IMR-90 (cell line): Measurements from ENCODE around the gene PROZ. TPM values are rescaled to one million over a fixed set of nuclear protein-coding genes. Genes with fewer than 3 reads are reported as not detected.

Experiments
- ATAC-seq: fragments of 200-7000 bp; cut with Tn5 transposase; 2 replicates; pipeline ENCODE4 v1.9.1; 2020; ENCODE audit warnings: low read depth, mild to moderate bottlenecking, moderate library complexity
- BruUV-seq: library from RNA; stranded (reverse); fragments of 400-500 nt; replicated peaks from 2 replicates; lab custom pipeline; 2021; lab: Mats Ljungman, UMichigan
- CTCF ChIA-PET: fragments of 300-600 bp; formaldehyde crosslinking; extraction: SDS; loops from one replicate; lab custom pipeline; 2021; ENCODE audit warnings: antibody characterized with exemption; lab: Yijun Ruan, JAX
- POLR2A ChIA-PET: fragments of 300-600 bp; sonication (Branson Sonifier 250); formaldehyde crosslinking; loops from one replicate; lab custom pipeline; 2022; ENCODE audit warnings: antibody characterized with exemption; ENCODE audit not compliant: unreplicated experiment; lab: Charles Lee
- DNase-seq: peaks from one replicate; pipeline ENCODE4 v3.0.0; 2013
- H2AFZ ChIP-seq: replicated peaks from 2 replicates; pipeline ENCODE3; 2013; ENCODE audit warnings: low read length, mild to moderate bottlenecking; ENCODE audit not compliant: poor library complexity
- H2AK5ac ChIP-seq: 2 replicates; pipeline ENCODE4 v1.6.1; 2013; ENCODE audit warnings: low read depth, low read length, inconsistent platforms
- H2AK9ac ChIP-seq: replicated peaks from 2 replicates; pipeline ENCODE3; 2013; ENCODE audit warnings: mild to moderate bottlenecking, low read depth, low read length, moderate library complexity; ENCODE audit not compliant: poor library complexity
- H2BK120ac ChIP-seq: 2 replicates; pipeline ENCODE4 v1.6.1; 2013; ENCODE audit warnings: low read depth, low read length, inconsistent platforms
- H2BK15ac ChIP-seq: 3 replicates; pipeline ENCODE4 v1.6.1; 2013; ENCODE audit warnings: low read depth, low read length, inconsistent platforms
- H2BK20ac ChIP-seq: 2 replicates; pipeline ENCODE4 v1.6.1; 2013; ENCODE audit warnings: low read depth, mild to moderate bottlenecking, inconsistent platforms, low read length, moderate library complexity
- H2BK5ac ChIP-seq: 2 replicates; pipeline ENCODE4 v1.6.1; 2013; ENCODE audit warnings: mild to moderate bottlenecking, low read depth, low read length, inconsistent platforms; ENCODE audit not compliant: poor library complexity, severe bottlenecking
- H3K14ac ChIP-seq: replicated peaks from 2 replicates; pipeline ENCODE4 v1.6.1; 2013; ENCODE audit warnings: low read depth, low read length, inconsistent platforms
- H3K18ac ChIP-seq: 2 replicates; pipeline ENCODE4 v1.6.1; 2013; ENCODE audit warnings: low read depth, low read length, control low read depth
- H3K23ac ChIP-seq: 2 replicates; pipeline ENCODE4 v1.6.1; 2013; ENCODE audit warnings: low read depth, low read length, inconsistent platforms
- H3K27ac ChIP-seq: 2 replicates; pipeline ENCODE4 v1.5.1; 2013; ENCODE audit warnings: mild to moderate bottlenecking, control low read depth, low read length; ENCODE audit not compliant: insufficient read depth
- H3K27me3 ChIP-seq: 2 replicates; pipeline ENCODE4 v1.6.1; 2013; ENCODE audit warnings: low read length; ENCODE audit not compliant: control insufficient read depth, insufficient read depth
- H3K36me3 ChIP-seq: 2 replicates; pipeline ENCODE4 v1.6.1; 2013; ENCODE audit warnings: low read length, mixed read lengths; ENCODE audit not compliant: control insufficient read depth, insufficient read depth
- H3K4ac ChIP-seq: 2 replicates; pipeline ENCODE4 v1.6.1; 2013; ENCODE audit warnings: low read depth, low read length, inconsistent platforms
- H3K4me1 ChIP-seq: 2 replicates; pipeline ENCODE4 v1.6.1; 2013; ENCODE audit warnings: low read length, mixed read lengths; ENCODE audit not compliant: control insufficient read depth, insufficient read depth
- H3K4me2 ChIP-seq: 2 replicates; pipeline ENCODE4 v1.6.1; 2013; ENCODE audit warnings: low read depth, mild to moderate bottlenecking, control low read depth, low read length, moderate library complexity
- H3K4me3 ChIP-seq: 2 replicates; pipeline ENCODE4 v1.5.1; 2013; ENCODE audit warnings: low read depth, mild to moderate bottlenecking, control low read depth, low read length, moderate library complexity; ENCODE audit not compliant: insufficient read depth
- H3K56ac ChIP-seq: 2 replicates; pipeline ENCODE4 v1.6.1; 2013; ENCODE audit warnings: low read length, inconsistent platforms; ENCODE audit not compliant: insufficient read depth; ENCODE audit errors: extremely low read depth
- H3K79me1 ChIP-seq, 2 experiments: 2 replicates each; pipeline ENCODE4 v1.6.1; 2013; ENCODE audit warnings: low read length in 2 of 2, inconsistent platforms in 1 of 2, low read depth in 1 of 2
- H3K9ac ChIP-seq: 2 replicates; pipeline ENCODE4 v1.6.1; 2013; ENCODE audit warnings: low read depth, low read length, control low read depth
- H3K9me1 ChIP-seq: 2 replicates; pipeline ENCODE4 v1.6.1; 2013; ENCODE audit warnings: low read length, inconsistent platforms; ENCODE audit not compliant: insufficient read depth
- H3K9me3 ChIP-seq: 2 replicates; pipeline ENCODE4 v1.6.1; 2013; ENCODE audit warnings: low read length; ENCODE audit not compliant: control insufficient read depth, insufficient read depth
- H4K20me1 ChIP-seq: 2 replicates; pipeline ENCODE4 v1.6.1; 2013; ENCODE audit warnings: low read length, inconsistent platforms; ENCODE audit not compliant: insufficient read depth
- H4K5ac ChIP-seq: 2 replicates; pipeline ENCODE4 v1.6.1; 2013; ENCODE audit warnings: mild to moderate bottlenecking, low read depth, low read length, control low read depth
- H4K8ac ChIP-seq, 2 experiments: 2 replicates each; pipeline ENCODE4 v1.6.1; 2013; ENCODE audit warnings: low read depth in 2 of 2, low read length in 2 of 2, control low read depth in 1 of 2, inconsistent platforms in 1 of 2
- H4K91ac ChIP-seq: 2 replicates; pipeline ENCODE4 v1.6.1; 2013; ENCODE audit warnings: low read depth, low read length, inconsistent platforms; ENCODE audit not compliant: insufficient read depth
- BHLHE40 ChIP-seq: fragments of 150-350 bp; IDR thresholded peaks from 2 replicates; pipeline ENCODE4 v1.6.1; 2016; ENCODE audit warnings: mild to moderate bottlenecking, low read depth, low read length
- FOS ChIP-seq: fragments of 150-350 bp; IDR thresholded peaks from 2 replicates; pipeline ENCODE4 v1.6.1; 2016; ENCODE audit warnings: low read depth, low read length
- MAZ ChIP-seq: IDR thresholded peaks from 2 replicates; pipeline ENCODE4 v1.6.1; 2012; ENCODE audit warnings: low read depth, mild to moderate bottlenecking, low read length, improper control_type of control experiment, moderate library complexity, borderline replicate concordance
- RFX5 ChIP-seq: IDR thresholded peaks from 2 replicates; pipeline ENCODE4 v1.8.0; 2012; ENCODE audit warnings: low read depth, mild to moderate bottlenecking, low read length, moderate library complexity
- WGBS, 2 experiments: methylation state at CpG; one replicate each; pipeline versions ENCODE4 v1.1.5 to v1.1.7; 2013; ENCODE audit warnings: missing lambda C conversion rate in 2 of 2; ENCODE audit not compliant: insufficient read length in 1 of 2; ENCODE audit errors: extremely low coverage in 2 of 2; 5-methylcytosine and 5-hydroxymethylcytosine counted together
- dilution Hi-C: fragments of 300-500 bp; cut with HindIII; formaldehyde crosslinking; loops from one replicate; pipeline ENCODE4 v1.14.3; 2018; ENCODE audit warnings: low sequenced_read_pairs; ENCODE audit not compliant: unreplicated experiment
- in situ Hi-C: fragments of 300-500 bp; cut with MboI; formaldehyde crosslinking; loops from 3 replicates; pipeline ENCODE4 v1.14.3; 2019; ENCODE audit warnings: low sequenced_read_pairs, inconsistent platforms, mixed read lengths
- intact Hi-C: fragments of 100-400 bp; cut with micrococcal nuclease; formaldehyde crosslinking; loops from 2 replicates; pipeline ENCODE4 v1.10.0; 2022
- polyA plus RNA-seq, 3 experiments: library from polyadenylated mRNA; depleted of rRNA; stranded (reverse); fragments of >200 nt; gene quantifications; 2 replicates each; pipeline ENCODE4 v1.2.3, GENCODE V29; 2012; ENCODE audit warnings: low replicate concordance in 1 of 3
- total RNA-seq: library from RNA; depleted of rRNA; stranded (reverse); fragments of >200 nt; gene quantifications from 2 replicates; pipeline ENCODE4 v1.2.3, GENCODE V29; 2012
- TF ChIP-seq, protein P1 (sequence below): conservative IDR thresholded peaks from 2 replicates; pipeline ENCODE4 v1.5.1; 2012; ENCODE audit warnings: mild to moderate bottlenecking, low read depth, low read length, improper control_type of control experiment

The PROZ gene
- total and polyA plus RNA-seq, 2 of the 4 experiments (the other 2 are of a cell fraction), result not detected

DNA sequence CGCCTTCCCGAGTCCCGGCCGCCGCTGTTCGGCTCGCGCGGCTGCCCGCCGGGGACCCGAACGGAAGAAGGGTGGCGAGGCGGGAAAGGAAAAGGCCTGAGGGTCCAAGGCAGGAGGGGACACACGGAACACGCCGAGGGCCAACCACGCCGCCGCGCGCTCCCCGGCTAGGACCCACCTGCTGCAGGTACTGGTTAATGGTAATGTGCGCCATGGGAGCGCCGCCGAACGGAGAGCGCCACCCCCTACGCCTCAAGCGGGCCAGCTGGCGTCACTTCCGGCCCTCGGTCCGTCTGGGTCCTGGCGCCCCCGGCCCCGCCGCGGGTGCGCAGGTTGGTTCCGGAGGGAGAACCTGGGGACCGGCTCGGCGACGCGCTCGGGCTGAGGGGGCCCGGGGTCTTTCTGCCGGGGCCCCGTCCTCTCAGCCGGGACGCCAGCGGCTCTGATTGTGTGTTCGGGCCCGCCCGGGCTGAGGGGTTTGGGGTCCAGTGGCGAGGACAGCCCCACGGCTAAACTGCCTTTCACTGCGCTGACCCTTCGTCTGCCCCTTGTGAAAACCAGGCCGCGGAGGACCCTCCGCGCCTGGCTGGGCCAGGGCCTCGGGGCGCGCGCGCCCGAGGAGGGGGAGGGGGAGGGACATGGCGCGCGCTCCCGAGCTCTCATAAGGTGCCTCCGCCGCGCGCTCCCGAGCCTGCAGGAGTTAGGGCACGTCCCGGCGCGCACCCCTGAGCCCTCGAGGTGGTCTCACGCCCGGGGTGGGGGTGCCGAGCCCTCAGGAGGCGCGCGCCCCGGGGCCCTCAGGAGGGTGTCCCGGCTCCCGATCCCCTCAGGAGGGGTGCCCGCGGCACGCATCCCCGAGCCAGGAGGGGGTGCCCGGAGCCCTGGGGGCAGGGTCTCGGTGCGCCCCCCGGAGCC, 50.2 kb downstream of the PROZ start, which contains the start of gene PCID2 (continued):
- TF ChIP-seq RFX5 (no peak), FOS (peak; percentile 18; the same call in 1 of the 2 replicates), BHLHE40 (0 out of 2 replicates have a peak, but pooled peaks have one; percentile 15)

DNA sequence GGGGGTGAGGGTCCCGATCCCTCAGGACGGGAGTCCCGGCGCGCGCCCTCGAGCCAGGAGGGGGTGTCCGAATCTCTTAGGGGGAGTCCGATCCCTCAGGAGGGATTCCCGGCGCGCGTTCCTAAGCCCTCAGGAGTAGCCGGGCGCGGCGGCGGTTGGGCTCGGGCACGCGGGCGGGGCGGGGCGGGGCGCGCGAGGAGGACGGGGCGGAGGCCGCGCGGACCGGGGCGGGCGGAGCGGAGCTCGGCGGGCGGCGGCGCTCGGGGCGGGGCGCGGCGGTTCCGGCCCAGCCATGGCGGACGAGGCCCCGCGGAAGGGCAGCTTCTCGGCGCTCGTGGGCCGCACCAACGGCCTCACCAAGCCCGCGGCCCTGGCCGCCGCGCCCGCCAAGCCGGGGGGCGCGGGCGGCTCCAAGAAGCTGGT, 50.9 kb downstream of the PROZ start, which contains the start of gene CUL4A:
Gene CUL4A, plus strand, starts transcription at position 278 of the 423 bp plus-strand sequence. Its CDS starts 15 bp downstream, at position 293.
- ATAC-seq (peak; percentile 77), DNase-seq (peak; percentile 60)
- Histone ChIP-seq H3K9me3 (no peaks in the 10 kb centered on the region), H4K20me1 (peaks cover 44% of the 10 kb centered on the region), H3K9ac (peak within 1 kb of the TSS; percentile 95), H3K27me3 (no peaks in the 10 kb centered on the region), H4K8ac (peak within 1 kb of the TSS; percentile 27 to 97), H3K9me1 (peaks cover 14% of the 10 kb centered on the region), H3K79me1 (peaks cover 16 to 50% of the 10 kb centered on the region in 2 experiments), H3K14ac (peak within 1 kb of the TSS; percentile 85), H2AFZ (peak within 1 kb of the TSS; percentile 91), H3K4me2 (peak within 1 kb of the TSS; percentile 97), H3K18ac (peak within 1 kb of the TSS; percentile 81), H4K91ac (peak within 1 kb of the TSS; percentile 93), H3K36me3 (peaks cover 7% of the 10 kb centered on the region), H2AK5ac (peak within 1 kb of the TSS; percentile 38), H2BK120ac (peak within 1 kb of the TSS; percentile 77), H3K56ac (peak within 1 kb of the TSS; percentile 76), H2AK9ac (peak within 1 kb of the TSS; percentile 98), H3K4me1 (peaks cover 16% of the 10 kb centered on the region), H4K5ac (peak within 1 kb of the TSS; percentile 91), H2BK20ac (no peak within 1 kb of the TSS; the same call in 1 of the 2 replicates), H2BK15ac (no peak within 1 kb of the TSS; the same call in 2 of the 3 replicates), H3K27ac (peak within 1 kb of the TSS; percentile 99), H3K23ac (peak within 1 kb of the TSS; percentile 77; the same call in 1 of the 2 replicates), H3K4ac (peak within 1 kb of the TSS; percentile 87), H3K4me3 (peak within 1 kb of the TSS; percentile 96), H2BK5ac (peak within 1 kb of the TSS; percentile 99)
- WGBS, 2 experiments, result 2% methylated on average over 18 of the region's 66 CpGs; no CpG with 5 or more reads in 1 of the 2 experiments
- dilution Hi-C loops, result no loop called here
- intact Hi-C loops, result loop anchor here (2.0 kb wide), 1 partner anchor 31 kb away; no protein-coding TSS in a partner anchor
- POLR2A ChIA-PET, result interaction anchor here (0.6 to 1.7 kb wide), 2 partner anchors 8 to 22 kb away, joined by 4 read pairs; no protein-coding TSS in a partner anchor
- CTCF ChIA-PET, result no interaction called here
- in situ Hi-C loops, result no loop called here
- BruUV-seq, result no TSS peak
- TF ChIP-seq, protein P1, sequence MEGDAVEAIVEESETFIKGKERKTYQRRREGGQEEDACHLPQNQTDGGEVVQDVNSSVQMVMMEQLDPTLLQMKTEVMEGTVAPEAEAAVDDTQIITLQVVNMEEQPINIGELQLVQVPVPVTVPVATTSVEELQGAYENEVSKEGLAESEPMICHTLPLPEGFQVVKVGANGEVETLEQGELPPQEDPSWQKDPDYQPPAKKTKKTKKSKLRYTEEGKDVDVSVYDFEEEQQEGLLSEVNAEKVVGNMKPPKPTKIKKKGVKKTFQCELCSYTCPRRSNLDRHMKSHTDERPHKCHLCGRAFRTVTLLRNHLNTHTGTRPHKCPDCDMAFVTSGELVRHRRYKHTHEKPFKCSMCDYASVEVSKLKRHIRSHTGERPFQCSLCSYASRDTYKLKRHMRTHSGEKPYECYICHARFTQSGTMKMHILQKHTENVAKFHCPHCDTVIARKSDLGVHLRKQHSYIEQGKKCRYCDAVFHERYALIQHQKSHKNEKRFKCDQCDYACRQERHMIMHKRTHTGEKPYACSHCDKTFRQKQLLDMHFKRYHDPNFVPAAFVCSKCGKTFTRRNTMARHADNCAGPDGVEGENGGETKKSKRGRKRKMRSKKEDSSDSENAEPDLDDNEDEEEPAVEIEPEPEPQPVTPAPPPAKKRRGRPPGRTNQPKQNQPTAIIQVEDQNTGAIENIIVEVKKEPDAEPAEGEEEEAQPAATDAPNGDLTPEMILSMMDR, result no peak
- peak; percentile 69; the same call in 1 of the 2 replicates for TF ChIP-seq MAZ
